GM12878 (cell line): ENCODE measurements around the gene POU6F2. TPM values are rescaled to one million over a fixed set of nuclear protein-coding genes. Genes with fewer than 3 reads are reported as not detected.

Experiments
- ATAC-seq: fragments of 200-7000 bp; cut with Tn5 transposase; 3 replicates; pipeline ENCODE4 v1.9.1; 2020; ENCODE audit warnings: mild to moderate bottlenecking, moderate library complexity
- BruUV-seq: library from RNA; stranded (reverse); fragments of 400-500 nt; replicated peaks from 2 replicates; lab custom pipeline; 2021; lab: Mats Ljungman, UMichigan
- CTCF ChIA-PET: fragments of 300-600 bp; sonication (Branson Sonifier 250); formaldehyde crosslinking; extraction: SDS; loops from one replicate; lab custom pipeline; 2021; ENCODE audit warnings: inconsistent platforms; lab: Yijun Ruan, JAX
- POLR2A ChIA-PET: fragments of 350-600 bp; formaldehyde crosslinking; extraction: SDS; loops from one replicate; lab custom pipeline; 2021; ENCODE audit warnings: inconsistent platforms; lab: Charles Lee
- RAD21 ChIA-PET: fragments of 300-600 bp; sonication (Branson Sonifier 250); formaldehyde crosslinking; loops from one replicate; lab custom pipeline; 2023; ENCODE audit warnings: antibody characterized with exemption; ENCODE audit not compliant: unreplicated experiment; lab: Charles Lee
- SMC1A ChIA-PET: fragments of 300-600 bp; sonication (Branson Sonifier 250); formaldehyde crosslinking; loops from one replicate; lab custom pipeline; 2023; ENCODE audit not compliant: unreplicated experiment, uncharacterized antibody; lab: Charles Lee
- DNase-seq: peaks from one replicate; pipeline ENCODE4 v3.0.0-alpha.2; 2011; ENCODE audit warnings: low read depth, low spot score
- FAIRE-seq: peaks from 3 replicates; lab custom pipeline; 2011; peaks lifted over from hg19 to GRCh38; lab: Jason Lieb, UNC
- H2AFZ ChIP-seq: 2 replicates; pipeline ENCODE4 v1.6.0; 2011; ENCODE audit warnings: low read depth, low read length, control low read depth; ENCODE audit not compliant: control insufficient read depth
- H3K27ac ChIP-seq: 2 replicates; pipeline ENCODE4 v1.5.1; 2011; ENCODE audit warnings: control low read depth; ENCODE audit not compliant: control insufficient read depth, insufficient read depth
- H3K27me3 ChIP-seq, 2 experiments: replicated peaks in 1 of 2; 2 replicates each; pipeline versions ENCODE4 v1.6.0 to v1.6.1; 2011; ENCODE audit warnings: low read length in 1 of 2; ENCODE audit not compliant: control insufficient read depth in 2 of 2, insufficient read depth in 2 of 2
- H3K36me3 ChIP-seq, 2 experiments: 2 replicates each; pipeline ENCODE4 v1.5.1; 2011; ENCODE audit warnings: low read length in 1 of 2; ENCODE audit not compliant: control insufficient read depth in 2 of 2, insufficient read depth in 2 of 2
- H3K4me1 ChIP-seq: 2 replicates; pipeline ENCODE4 v1.6.1; 2011; ENCODE audit warnings: mild to moderate bottlenecking, low read length, moderate library complexity, mixed read lengths; ENCODE audit not compliant: control insufficient read depth, insufficient read depth
- H3K4me2 ChIP-seq: 2 replicates; pipeline ENCODE4 v1.6.0; 2011; ENCODE audit warnings: control low read depth; ENCODE audit not compliant: control insufficient read depth, insufficient read depth
- H3K4me3 ChIP-seq: fragments of 200-600 bp; sonication (generic); 2 replicates; pipeline ENCODE4 v1.5.1; 2016
- H3K79me2 ChIP-seq: 2 replicates; pipeline ENCODE4 v1.6.0; 2011; ENCODE audit warnings: low read length; ENCODE audit not compliant: control insufficient read depth, insufficient read depth
- H3K9ac ChIP-seq: 2 replicates; pipeline ENCODE4 v1.8.0; 2011; ENCODE audit warnings: low read length, control low read depth, mixed read lengths; ENCODE audit not compliant: control insufficient read depth, insufficient read depth
- H3K9me3 ChIP-seq: replicated peaks from 3 replicates; pipeline ENCODE4 v1.5.1; 2011; ENCODE audit warnings: mild to moderate bottlenecking, low read length; ENCODE audit not compliant: control insufficient read depth, insufficient read depth
- H4K20me1 ChIP-seq: 2 replicates; pipeline ENCODE4 v1.6.0; 2011; ENCODE audit not compliant: control insufficient read depth, insufficient read depth
- E2F8 ChIP-seq: fragments of 450-650 bp; IDR thresholded peaks from 2 replicates; pipeline ENCODE4 v1.6.1; 2018; ENCODE audit warnings: mild to moderate bottlenecking, low read depth, moderate library complexity; ENCODE audit not compliant: partially characterized antibody
- FOXM1 ChIP-seq: IDR thresholded peaks from 2 replicates; pipeline ENCODE4 v1.6.1; 2012; ENCODE audit warnings: low read depth, mild to moderate bottlenecking, inconsistent platforms, low read length, moderate library complexity
- HDAC6 ChIP-seq: fragments of 200-600 bp; sonication (generic); IDR thresholded peaks from one replicate; pipeline ENCODE4 v1.8.0; 2017; ENCODE audit warnings: antibody characterized with exemption; ENCODE audit not compliant: unreplicated experiment
- JUNB ChIP-seq: IDR thresholded peaks from 2 replicates; pipeline ENCODE4 v1.6.1; 2016; ENCODE audit warnings: antibody characterized with exemption, mild to moderate bottlenecking
- MTA3 ChIP-seq: IDR thresholded peaks from 2 replicates; pipeline ENCODE4 v1.6.1; 2012; ENCODE audit warnings: low read length, inconsistent platforms, borderline replicate concordance
- NFXL1 ChIP-seq: fragments of 450-650 bp; IDR thresholded peaks from 2 replicates; pipeline ENCODE4 v1.6.1; 2017; ENCODE audit warnings: antibody characterized with exemption, mild to moderate bottlenecking, borderline replicate concordance
- PAX8 ChIP-seq: fragments of 450-650 bp; IDR thresholded peaks from 2 replicates; pipeline ENCODE4 v1.6.1; 2017; ENCODE audit warnings: mild to moderate bottlenecking, moderate library complexity
- PBX3 ChIP-seq: IDR thresholded peaks from 2 replicates; pipeline ENCODE4 v1.6.1; 2011; ENCODE audit warnings: mild to moderate bottlenecking, low read depth, low read length, moderate library complexity; ENCODE audit not compliant: insufficient replicate concordance
- SIX5 ChIP-seq: IDR thresholded peaks from 2 replicates; pipeline ENCODE4 v1.6.1; 2011; ENCODE audit warnings: mild to moderate bottlenecking, low read depth, low read length, moderate library complexity; ENCODE audit not compliant: severe bottlenecking
- SRF ChIP-seq, 2 experiments: IDR thresholded peaks; 2 replicates each; pipeline ENCODE4 v1.6.1; 2011; ENCODE audit warnings: low read depth in 2 of 2, low read length in 2 of 2, mild to moderate bottlenecking in 1 of 2, moderate library complexity in 1 of 2
- WGBS: methylation state at CpG from one replicate; pipeline ENCODE4 v1.1.6; 2016; ENCODE audit warnings: low lambda C conversion rate; ENCODE audit not compliant: insufficient replicate concordance, insufficient coverage; ENCODE audit errors: missing lambda C conversion rate; 5-methylcytosine and 5-hydroxymethylcytosine counted together
- in situ Hi-C: fragments of 300-500 bp; cut with MboI; formaldehyde crosslinking; loops from 9 replicates; pipeline ENCODE4 v1.14.3; 2018; ENCODE audit warnings: mixed read lengths
- intact Hi-C: fragments of 100-400 bp; cut with micrococcal nuclease; formaldehyde crosslinking; loops from one replicate; pipeline ENCODE4 v1.14.2; 2022; ENCODE audit not compliant: unreplicated experiment
- polyA plus RNA-seq, 11 experiments: library from polyadenylated mRNA; depleted of rRNA in 4 of 11; unstranded in 6 of 11; stranded (reverse) in 5 of 11; fragments of >200 nt; fragmentation: Nextera tagmentation in 4 of 11; fragmentation: Illumina TruSeq in 1 of 11; extraction: Ambion mirVana in 4 of 11; extraction: Trizol in 1 of 11; gene quantifications; 1 replicate in 1 of 11; 2 replicates in 10 of 11; pipeline versions ENCODE4 v1.2.1 to v1.2.3, GENCODE V29; 2011 to 2016; ENCODE audit warnings: inconsistent platforms in 2 of 11, missing spikeins in 2 of 11, low read depth in 1 of 11
- total RNA-seq, 4 experiments: library from RNA; depleted of rRNA in 3 of 4; stranded (reverse); fragments of >200 nt in 3 of 4; fragmentation: Illumina TruSeq in 1 of 4; extraction: Trizol in 1 of 4; gene quantifications; 2 replicates each; pipeline versions ENCODE4 v1.2.1 to v1.2.3, GENCODE V29; 2013 to 2021
- TF ChIP-seq, protein P1 (sequence below): fragments of 450-650 bp; IDR thresholded peaks from 2 replicates; pipeline ENCODE4 v1.6.1; 2018; ENCODE audit warnings: borderline replicate concordance, mild to moderate bottlenecking; ENCODE audit not compliant: partially characterized antibody

POU6F2 gene
- total and polyA plus RNA-seq, 10 of the 15 experiments (the other 5 are each of a cell fraction or from before 2014, with no cell fraction given), result 0.10 TPM; not detected in 9

DNA sequence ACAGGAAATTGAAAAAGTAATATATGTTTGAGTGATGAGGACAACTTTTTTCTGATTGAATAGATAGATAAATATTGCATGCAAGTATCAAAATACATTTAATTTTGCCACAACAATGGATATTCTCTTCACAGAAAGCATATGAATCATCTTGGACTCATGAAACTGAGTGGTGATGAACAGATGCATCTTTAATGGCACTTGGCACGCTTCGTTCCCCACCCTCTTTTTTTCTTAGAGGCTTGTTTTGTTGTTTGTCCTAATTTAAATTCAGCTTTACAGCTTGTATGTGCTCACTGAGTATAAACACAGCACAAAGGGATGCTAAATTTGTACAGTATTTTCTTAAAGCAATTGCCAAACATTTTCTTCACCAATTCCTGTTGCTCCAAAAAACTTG lies 443.5 kb downstream of the POU6F2 start:
- ChIA-PET SMC1A (interaction anchor here (1.1 kb wide), 1 partner anchor 33 kb away, joined by 3 read pairs; no protein-coding TSS in a partner anchor), CTCF (no interaction called here), RAD21 (no interaction called here), POLR2A (no interaction called here)
- Histone ChIP-seq H3K4me3 (no peak overlapping the region), H3K79me2 (no peaks in the 10 kb centered on the region), H3K9ac (no peak overlapping the region), H3K4me1 (no peaks in the 10 kb centered on the region), H3K27me3 (no peaks in the 10 kb centered on the region), H2AFZ (no peak overlapping the region), H3K36me3 (no peaks in the 10 kb centered on the region), H4K20me1 (no peaks in the 10 kb centered on the region), H3K27ac (no peak overlapping the region), H3K9me3 (no peaks in the 10 kb centered on the region), H3K4me2 (no peak overlapping the region)
- intact Hi-C loops (no loop called here), in situ Hi-C loops (no loop called here)
- ATAC-seq, result no peak
- FAIRE-seq, result no peak
- WGBS, result 23% methylated on average over 2 of the region's 2 CpGs
- no peak for DNase-seq
- TF ChIP-seq NFXL1, result no peak
- no peak for TF ChIP-seq SRF (IDR thresholded peaks at IDR 0.05; ENCODE audit: low read depth in 2 of 2, low read length in 2 of 2)
- no peak for TF ChIP-seq FOXM1
- TF ChIP-seq SIX5, result no peak
- TF ChIP-seq PAX8, result no peak
- no peak for TF ChIP-seq HDAC6
- TF ChIP-seq, protein P1, sequence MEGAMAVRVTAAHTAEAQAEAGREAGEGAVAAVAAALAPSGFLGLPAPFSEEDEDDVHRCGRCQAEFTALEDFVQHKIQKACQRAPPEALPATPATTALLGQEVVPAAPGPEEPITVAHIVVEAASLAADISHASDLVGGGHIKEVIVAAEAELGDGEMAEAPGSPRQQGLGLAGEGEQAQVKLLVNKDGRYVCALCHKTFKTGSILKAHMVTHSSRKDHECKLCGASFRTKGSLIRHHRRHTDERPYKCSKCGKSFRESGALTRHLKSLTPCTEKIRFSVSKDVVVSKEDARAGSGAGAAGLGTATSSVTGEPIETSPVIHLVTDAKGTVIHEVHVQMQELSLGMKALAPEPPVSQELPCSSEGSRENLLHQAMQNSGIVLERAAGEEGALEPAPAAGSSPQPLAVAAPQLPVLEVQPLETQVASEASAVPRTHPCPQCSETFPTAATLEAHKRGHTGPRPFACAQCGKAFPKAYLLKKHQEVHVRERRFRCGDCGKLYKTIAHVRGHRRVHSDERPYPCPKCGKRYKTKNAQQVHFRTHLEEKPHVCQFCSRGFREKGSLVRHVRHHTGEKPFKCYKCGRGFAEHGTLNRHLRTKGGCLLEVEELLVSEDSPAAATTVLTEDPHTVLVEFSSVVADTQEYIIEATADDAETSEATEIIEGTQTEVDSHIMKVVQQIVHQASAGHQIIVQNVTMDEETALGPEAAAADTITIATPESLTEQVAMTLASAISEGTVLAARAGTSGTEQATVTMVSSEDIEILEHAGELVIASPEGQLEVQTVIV, result no peak
- TF ChIP-seq PBX3, result no peak
- no peak for TF ChIP-seq JUNB
- no peak for TF ChIP-seq MTA3
- TF ChIP-seq E2F8, result no peak
- BruUV-seq, result no TSS peak
